CD4-positive, alpha-beta T cell (primary cell): Measurements from ENCODE around the gene FIG4. TPM values are rescaled to one million over a fixed set of nuclear protein-coding genes. Genes with fewer than 3 reads are reported as not detected.

Experiments used
- ATAC-seq: fragments of 200-7000 bp; cut with Tn5 transposase; one replicate; pipeline ENCODE4 v1.10.0; 2022; ENCODE audit warnings: mild to moderate bottlenecking; ENCODE audit not compliant: poor library complexity
- CTCF ChIA-PET: fragments of 350-600 bp; sonication (Branson Sonifier 250); formaldehyde crosslinking; loops from one replicate; lab custom pipeline; 2021; ENCODE audit warnings: antibody characterized with exemption, inconsistent platforms; lab: Charles Lee
- POLR2A ChIA-PET: fragments of 350-600 bp; sonication (Branson Sonifier 250); formaldehyde crosslinking; loops from one replicate; lab custom pipeline; 2021; ENCODE audit warnings: antibody characterized with exemption, inconsistent platforms; lab: Charles Lee
- DNase-seq, 14 experiments: peaks; one replicate each; pipeline ENCODE4 v3.0.0-alpha.2; 2013 to 2020; ENCODE audit warnings: mixed read lengths in 2 of 14
- H3K27ac ChIP-seq, 2 donors: one replicate each; pipeline versions ENCODE4 v1.5.1 to v1.7.0; 2013; ENCODE audit warnings: low read length in 2 of 2, low read depth in 1 of 2, mild to moderate bottlenecking in 1 of 2
- H3K27me3 ChIP-seq, 2 experiments: 1 replicate in 1 of 2; 2 replicates in 1 of 2; pipeline versions ENCODE4 v1.6.1 to v1.7.0; 2013; ENCODE audit warnings: low read length in 2 of 2, control low read depth in 1 of 2, mild to moderate bottlenecking in 1 of 2, moderate library complexity in 1 of 2; ENCODE audit not compliant: insufficient read depth in 2 of 2, control insufficient read depth in 1 of 2
- H3K36me3 ChIP-seq: one replicate; pipeline ENCODE4 v1.6.1; 2013; ENCODE audit warnings: low read length, control low read depth; ENCODE audit not compliant: insufficient read depth
- H3K4me1 ChIP-seq: one replicate; pipeline ENCODE4 v1.6.1; 2013; ENCODE audit warnings: low read length, control low read depth; ENCODE audit not compliant: insufficient read depth
- H3K4me3 ChIP-seq: one replicate; pipeline ENCODE4 v1.5.1; 2013; ENCODE audit warnings: mild to moderate bottlenecking, low read length, moderate library complexity
- H3K9me3 ChIP-seq, 2 experiments: 1 replicate in 1 of 2; 2 replicates in 1 of 2; pipeline versions ENCODE4 v1.6.1 to v1.7.0; 2013; ENCODE audit warnings: low read length in 2 of 2, mild to moderate bottlenecking in 2 of 2, control low read depth in 1 of 2, moderate library complexity in 1 of 2; ENCODE audit not compliant: control insufficient read depth in 1 of 2, insufficient read depth in 1 of 2
- H3K27ac Mint-ChIP-seq: one replicate; pipeline ENCODE4 v1.8.0; 2020; ENCODE audit warnings: mixed read lengths
- H3K27me3 Mint-ChIP-seq: one replicate; pipeline ENCODE4 v1.8.0; 2021; ENCODE audit warnings: mixed read lengths
- H3K36me3 Mint-ChIP-seq: one replicate; pipeline ENCODE4 v1.8.0; 2021; ENCODE audit warnings: low read depth, mixed read lengths
- H3K4me1 Mint-ChIP-seq: one replicate; pipeline ENCODE4 v1.8.0; 2021; ENCODE audit warnings: low read depth, mixed read lengths
- H3K4me3 Mint-ChIP-seq: one replicate; pipeline ENCODE4 v1.8.0; 2020; ENCODE audit warnings: mild to moderate bottlenecking, mixed read lengths
- H3K9me3 Mint-ChIP-seq: one replicate; pipeline ENCODE4 v1.8.0; 2020; ENCODE audit warnings: mixed read lengths
- intact Hi-C, 2 experiments: fragments of 100-400 bp; cut with DNase I in 1 of 2; cut with micrococcal nuclease in 1 of 2; formaldehyde crosslinking; loops; one replicate each; pipeline versions ENCODE4 v1.15.1 to v1.9.0; 2023 to 2025; cut with DNase I, micrococcal nuclease
- total RNA-seq, 174 experiments: library from RNA in 2 of 174; stranded (reverse) in 2 of 174; gene quantifications; one replicate each; pipeline ENCODE4 v1.2.3 and lab custom pipeline; 2021 to 2026
- TF ChIP-seq, protein P1 (sequence below): fragments of 200-600 bp; IDR thresholded peaks from one replicate; pipeline ENCODE4 v1.8.0; 2022; ENCODE audit warnings: antibody characterized with exemption, mild to moderate bottlenecking

FIG4 gene
- total RNA-seq, 2 experiments from 2014 or later, result 3.3 to 4.0 TPM

DNA sequence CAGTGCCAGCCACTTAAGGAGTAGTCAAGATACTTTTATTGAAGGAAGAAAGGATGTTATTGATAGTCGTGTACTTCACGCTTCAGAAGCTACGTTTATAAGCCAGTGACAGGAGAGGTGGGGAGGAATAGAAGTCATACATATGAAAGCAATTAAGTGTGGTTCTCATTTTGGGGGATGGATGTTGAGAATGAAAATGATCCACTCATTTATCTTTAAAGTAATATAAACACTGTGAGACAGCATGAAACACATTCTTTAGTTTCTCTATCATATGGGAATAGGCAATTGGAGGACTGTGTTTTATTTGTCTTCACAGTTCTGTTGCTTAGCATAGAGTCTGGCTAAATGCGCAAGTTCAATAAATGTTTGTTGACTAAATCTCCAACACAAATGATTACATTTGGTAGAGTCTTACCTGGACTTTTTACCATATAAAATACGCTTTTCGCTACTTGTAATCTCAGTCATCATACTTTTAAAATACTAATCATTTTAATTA lies 35.3 kb upstream of the FIG4 start:
- intact Hi-C loops, result no loop called here
- H3K27me3 Mint-ChIP-seq, result no peaks in the 10 kb centered on the region
- CTCF ChIA-PET, result no interaction called here
- ATAC-seq (no peak), DNase-seq (no peak)
- H3K27ac Mint-ChIP-seq, result no peak overlapping the region
- H3K9me3 Mint-ChIP-seq, result no peaks in the 10 kb centered on the region
- H3K4me1 Mint-ChIP-seq, result no peaks in the 10 kb centered on the region
- Histone ChIP-seq H3K27ac (no peak overlapping the region), H3K27me3 (no peaks in the 10 kb centered on the region), H3K4me1 (no peaks in the 10 kb centered on the region), H3K9me3 (no peaks in the 10 kb centered on the region), H3K36me3 (peaks cover 3% of the 10 kb centered on the region), H3K4me3 (no peak overlapping the region)
- H3K36me3 Mint-ChIP-seq, result peaks cover 38% of the 10 kb centered on the region
- no peak overlapping the region for H3K4me3 Mint-ChIP-seq
- POLR2A ChIA-PET, result no interaction called here
- TF ChIP-seq, protein P1, sequence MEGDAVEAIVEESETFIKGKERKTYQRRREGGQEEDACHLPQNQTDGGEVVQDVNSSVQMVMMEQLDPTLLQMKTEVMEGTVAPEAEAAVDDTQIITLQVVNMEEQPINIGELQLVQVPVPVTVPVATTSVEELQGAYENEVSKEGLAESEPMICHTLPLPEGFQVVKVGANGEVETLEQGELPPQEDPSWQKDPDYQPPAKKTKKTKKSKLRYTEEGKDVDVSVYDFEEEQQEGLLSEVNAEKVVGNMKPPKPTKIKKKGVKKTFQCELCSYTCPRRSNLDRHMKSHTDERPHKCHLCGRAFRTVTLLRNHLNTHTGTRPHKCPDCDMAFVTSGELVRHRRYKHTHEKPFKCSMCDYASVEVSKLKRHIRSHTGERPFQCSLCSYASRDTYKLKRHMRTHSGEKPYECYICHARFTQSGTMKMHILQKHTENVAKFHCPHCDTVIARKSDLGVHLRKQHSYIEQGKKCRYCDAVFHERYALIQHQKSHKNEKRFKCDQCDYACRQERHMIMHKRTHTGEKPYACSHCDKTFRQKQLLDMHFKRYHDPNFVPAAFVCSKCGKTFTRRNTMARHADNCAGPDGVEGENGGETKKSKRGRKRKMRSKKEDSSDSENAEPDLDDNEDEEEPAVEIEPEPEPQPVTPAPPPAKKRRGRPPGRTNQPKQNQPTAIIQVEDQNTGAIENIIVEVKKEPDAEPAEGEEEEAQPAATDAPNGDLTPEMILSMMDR, result no peak

DNA sequence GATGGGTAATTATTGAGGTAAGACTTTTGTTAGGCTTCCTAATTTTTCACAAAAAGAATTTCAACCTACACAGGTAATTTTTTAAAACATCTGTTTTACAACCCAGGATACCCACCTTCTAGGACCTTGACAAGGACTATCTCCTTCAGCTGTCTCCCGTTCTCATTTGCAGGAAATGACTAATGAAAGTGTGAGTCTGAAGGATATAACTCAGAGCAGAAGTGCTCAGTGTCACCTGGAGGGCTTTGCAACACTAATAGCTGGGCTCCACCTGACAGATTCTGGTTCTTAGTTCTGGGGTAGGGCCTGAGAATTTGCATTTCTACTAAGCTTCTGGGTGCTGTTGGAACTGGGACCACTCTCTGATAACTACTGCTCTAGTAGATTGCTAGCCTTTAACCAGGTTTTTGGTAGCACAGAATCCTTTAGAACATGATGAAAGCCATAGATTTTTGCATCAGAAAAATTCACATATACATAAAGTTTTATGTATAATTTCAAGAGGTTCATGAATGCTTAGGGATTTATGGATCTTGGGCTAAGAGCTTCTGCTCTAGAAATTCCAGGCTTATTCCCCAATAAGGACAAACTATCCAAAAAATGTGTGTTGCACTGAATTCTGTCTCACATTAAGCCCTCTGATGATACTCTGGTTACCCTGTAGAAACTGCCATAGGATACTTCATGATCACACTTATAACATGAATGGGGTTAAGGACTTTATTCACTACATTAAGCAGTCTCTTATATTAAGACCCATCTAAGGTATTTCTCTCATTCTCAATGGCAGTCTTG lies 30.4 kb upstream of the FIG4 start:
- Histone ChIP-seq H3K27me3 (no peaks in the 10 kb centered on the region), H3K4me1 (no peaks in the 10 kb centered on the region), H3K36me3 (peaks cover 3% of the 10 kb centered on the region), H3K9me3 (no peaks in the 10 kb centered on the region), H3K4me3 (no peak overlapping the region), H3K27ac (no peak overlapping the region)
- TF ChIP-seq, protein P1, result no peak
- no peaks in the 10 kb centered on the region for H3K27me3 Mint-ChIP-seq
- H3K27ac Mint-ChIP-seq, result no peak overlapping the region
- intact Hi-C loops, result no loop called here
- DNase-seq (no peak), ATAC-seq (no peak)
- CTCF ChIA-PET, result no interaction called here
- H3K4me3 Mint-ChIP-seq, result no peak overlapping the region
- peaks cover 19% of the 10 kb centered on the region for H3K36me3 Mint-ChIP-seq
- POLR2A ChIA-PET, result no interaction called here
- H3K4me1 Mint-ChIP-seq, result no peaks in the 10 kb centered on the region
- no peaks in the 10 kb centered on the region for H3K9me3 Mint-ChIP-seq

- TF ChIP-seq, protein P1, result no peak
- Mint-ChIP-seq H3K36me3 (peaks cover 16% of the 10 kb centered on the region), H3K4me3 (no peak overlapping the region), H3K27me3 (no peaks in the 10 kb centered on the region), H3K4me1 (no peaks in the 10 kb centered on the region), H3K9me3 (no peaks in the 10 kb centered on the region), H3K27ac (no peak overlapping the region)
- ChIA-PET CTCF (no interaction called here), POLR2A (no interaction called here)
- Histone ChIP-seq H3K27ac (no peak overlapping the region), H3K4me1 (no peaks in the 10 kb centered on the region), H3K9me3 (no peaks in the 10 kb centered on the region), H3K27me3 (no peaks in the 10 kb centered on the region), H3K36me3 (no peaks in the 10 kb centered on the region), H3K4me3 (no peak overlapping the region)
- intact Hi-C loops, result no loop called here
- no peak for DNase-seq
- ATAC-seq, result no peak
These were observed 28.9 kb upstream of the FIG4 start for GRCh38 chr6:109662192-109662591.
